ENCODE measurements around the gene ADARB2.

The ADARB2 gene

GRCh38 chr10:1632596-1632995, 104.7 kb downstream of the ADARB2 start:
- ChIA-PET POLR2A (no interaction called here), CTCF (no interaction called here)
- no peaks in the 10 kb centered on the region for H3K36me3 ChIP-seq (ENCODE audit: control insufficient read depth in 2 of 2, insufficient read depth in 1 of 2, low read length in 2 of 2)
- H3K9me3 ChIP-seq (ENCODE audit: control insufficient read depth, insufficient read depth, low read depth, low read length): no peaks in the 10 kb centered on the region
- H3K27ac ChIP-seq (ENCODE audit: extremely low read depth, low read depth, low read length): no peak overlapping the region
- TF ChIP-seq ZNF138 (tag by site-specific recombination; IDR thresholded peaks at IDR 0.05; ENCODE audit: borderline replicate concordance): no peak
- TF ChIP-seq ZNF639 (tag by site-specific recombination; IDR thresholded peaks at IDR 0.05): no peak
- no peak for TF ChIP-seq HOXC10 (CRISPR knock-in tag; IDR thresholded peaks at IDR 0.05)
- no peak for TF ChIP-seq ZNF654 (tag by site-specific recombination; IDR thresholded peaks at IDR 0.05; ENCODE audit: low read depth)
- no peak for TF ChIP-seq ZBTB6 (tag by site-specific recombination; IDR thresholded peaks at IDR 0.05)
- no peak for TF ChIP-seq ZFP37 (tag by site-specific recombination; IDR thresholded peaks at IDR 0.05)
- TF ChIP-seq GLI2 (tag by site-specific recombination; IDR thresholded peaks at IDR 0.05; ENCODE audit: borderline replicate concordance, low read depth): no peak
- TF ChIP-seq TSHZ1 (tag by site-specific recombination; IDR thresholded peaks at IDR 0.05; ENCODE audit: borderline replicate concordance): no peak
- TF ChIP-seq ZEB2 (tag by site-specific recombination; IDR thresholded peaks at IDR 0.05): no peak
- no peak for TF ChIP-seq ZNF362 (tag by site-specific recombination; IDR thresholded peaks at IDR 0.05)
- no peak for TF ChIP-seq ZNF398 (tag by site-specific recombination; IDR thresholded peaks at IDR 0.05)
- no peak for TF ChIP-seq ZNF148 (tag by site-specific recombination; IDR thresholded peaks at IDR 0.05; ENCODE audit: borderline replicate concordance)
- no peak for TF ChIP-seq ZNF114 (tag by site-specific recombination; IDR thresholded peaks at IDR 0.05)
- TF ChIP-seq SCRT2 (tag by site-specific recombination; IDR thresholded peaks at IDR 0.05): no peak
- TF ChIP-seq ZBTB20 (tag by site-specific recombination; IDR thresholded peaks at IDR 0.05): no peak
- no peak for TF ChIP-seq ELK4 (IDR thresholded peaks at IDR 0.05; ENCODE audit: borderline replicate concordance, low read depth, low read length)
- TF ChIP-seq ZNF335 (tag by site-specific recombination; conservative IDR thresholded peaks at IDR 0.05): no peak
- no peak for TF ChIP-seq ZFP3 (tag by site-specific recombination; IDR thresholded peaks at IDR 0.05; ENCODE audit: low read depth)
- H3K4me1 ChIP-seq (ENCODE audit: control insufficient read depth, insufficient read depth, low read length): no peaks in the 10 kb centered on the region
- no peak overlapping the region for H3K4me3 ChIP-seq (ENCODE audit: low read depth, low read length)
